Measurements from ENCODE around the gene AGXT.

DNA sequence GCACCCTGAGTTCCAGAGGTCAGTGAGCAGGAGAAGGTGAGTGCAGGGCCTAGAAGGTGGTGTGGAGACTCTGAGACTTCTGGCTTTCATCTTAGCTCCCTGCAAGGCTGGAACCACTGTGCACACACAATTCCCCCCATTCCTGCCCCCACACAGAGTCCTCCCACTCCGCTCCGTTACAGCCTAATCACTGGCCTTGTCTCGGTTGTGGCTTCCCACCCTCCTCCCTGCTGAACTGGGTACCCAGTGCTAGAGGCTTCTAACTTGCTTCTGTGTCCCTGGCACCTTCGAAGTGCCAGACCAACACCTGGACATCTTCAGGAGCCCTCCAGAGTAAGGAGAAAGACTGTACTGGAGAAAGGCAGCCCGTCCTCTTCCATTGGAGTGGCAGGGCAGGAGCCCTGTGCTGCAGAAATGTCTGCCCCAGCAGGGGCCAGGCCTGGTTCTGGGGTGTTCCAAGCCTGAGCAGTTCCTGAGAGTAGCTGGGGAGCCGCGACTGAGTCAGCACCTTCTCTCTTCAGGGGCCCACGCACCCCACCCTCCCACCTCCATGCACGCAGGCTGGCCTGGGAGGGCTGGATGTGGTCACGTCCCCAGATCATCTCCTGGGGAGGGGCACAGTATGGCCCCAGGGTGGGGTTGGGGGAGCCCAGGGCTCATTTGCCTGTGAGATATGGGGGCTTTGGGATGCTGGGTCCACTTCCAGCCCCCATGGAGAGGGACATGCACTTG lies 60.9 kb downstream of the AGXT start:
- no peak for TF ChIP-seq TAF1 (IDR thresholded peaks at IDR 0.05; ENCODE audit: borderline replicate concordance, insufficient read depth, low read length)
- TF ChIP-seq, protein P1, sequence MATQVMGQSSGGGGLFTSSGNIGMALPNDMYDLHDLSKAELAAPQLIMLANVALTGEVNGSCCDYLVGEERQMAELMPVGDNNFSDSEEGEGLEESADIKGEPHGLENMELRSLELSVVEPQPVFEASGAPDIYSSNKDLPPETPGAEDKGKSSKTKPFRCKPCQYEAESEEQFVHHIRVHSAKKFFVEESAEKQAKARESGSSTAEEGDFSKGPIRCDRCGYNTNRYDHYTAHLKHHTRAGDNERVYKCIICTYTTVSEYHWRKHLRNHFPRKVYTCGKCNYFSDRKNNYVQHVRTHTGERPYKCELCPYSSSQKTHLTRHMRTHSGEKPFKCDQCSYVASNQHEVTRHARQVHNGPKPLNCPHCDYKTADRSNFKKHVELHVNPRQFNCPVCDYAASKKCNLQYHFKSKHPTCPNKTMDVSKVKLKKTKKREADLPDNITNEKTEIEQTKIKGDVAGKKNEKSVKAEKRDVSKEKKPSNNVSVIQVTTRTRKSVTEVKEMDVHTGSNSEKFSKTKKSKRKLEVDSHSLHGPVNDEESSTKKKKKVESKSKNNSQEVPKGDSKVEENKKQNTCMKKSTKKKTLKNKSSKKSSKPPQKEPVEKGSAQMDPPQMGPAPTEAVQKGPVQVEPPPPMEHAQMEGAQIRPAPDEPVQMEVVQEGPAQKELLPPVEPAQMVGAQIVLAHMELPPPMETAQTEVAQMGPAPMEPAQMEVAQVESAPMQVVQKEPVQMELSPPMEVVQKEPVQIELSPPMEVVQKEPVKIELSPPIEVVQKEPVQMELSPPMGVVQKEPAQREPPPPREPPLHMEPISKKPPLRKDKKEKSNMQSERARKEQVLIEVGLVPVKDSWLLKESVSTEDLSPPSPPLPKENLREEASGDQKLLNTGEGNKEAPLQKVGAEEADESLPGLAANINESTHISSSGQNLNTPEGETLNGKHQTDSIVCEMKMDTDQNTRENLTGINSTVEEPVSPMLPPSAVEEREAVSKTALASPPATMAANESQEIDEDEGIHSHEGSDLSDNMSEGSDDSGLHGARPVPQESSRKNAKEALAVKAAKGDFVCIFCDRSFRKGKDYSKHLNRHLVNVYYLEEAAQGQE (IDR thresholded peaks at IDR 0.05; ENCODE audit: insufficient read depth in 1 of 2, low read depth in 2 of 2, low read length in 2 of 2): no peak
- TF ChIP-seq POLR2AphosphoS5 (IDR thresholded peaks at IDR 0.05; ENCODE audit: low read depth, low read length): no peak
- TF ChIP-seq SIN3A (IDR thresholded peaks at IDR 0.05; ENCODE audit: borderline replicate concordance, insufficient read depth, low read length): no peak
